Stimulated activated CD8-positive, alpha-beta memory T cell treated with anti-CD3 and anti-CD28 coated beads, Interleukin-2, amount 100 ng/mL, for 48 hours (primary cell): ENCODE results near the gene ZNF808.
"Not testable (repeated sequence)": the region's sequence is repeated elsewhere in the genome, so short reads cannot be mapped to it uniquely, and the experiment has no call there.

Experiments used
- DNase-seq, 2 donors: peaks; one replicate each; pipeline ENCODE4 v3.0.0-alpha.2; 2020; ENCODE audit warnings: low read depth in 2 of 2

Gene ZNF808

DNA sequence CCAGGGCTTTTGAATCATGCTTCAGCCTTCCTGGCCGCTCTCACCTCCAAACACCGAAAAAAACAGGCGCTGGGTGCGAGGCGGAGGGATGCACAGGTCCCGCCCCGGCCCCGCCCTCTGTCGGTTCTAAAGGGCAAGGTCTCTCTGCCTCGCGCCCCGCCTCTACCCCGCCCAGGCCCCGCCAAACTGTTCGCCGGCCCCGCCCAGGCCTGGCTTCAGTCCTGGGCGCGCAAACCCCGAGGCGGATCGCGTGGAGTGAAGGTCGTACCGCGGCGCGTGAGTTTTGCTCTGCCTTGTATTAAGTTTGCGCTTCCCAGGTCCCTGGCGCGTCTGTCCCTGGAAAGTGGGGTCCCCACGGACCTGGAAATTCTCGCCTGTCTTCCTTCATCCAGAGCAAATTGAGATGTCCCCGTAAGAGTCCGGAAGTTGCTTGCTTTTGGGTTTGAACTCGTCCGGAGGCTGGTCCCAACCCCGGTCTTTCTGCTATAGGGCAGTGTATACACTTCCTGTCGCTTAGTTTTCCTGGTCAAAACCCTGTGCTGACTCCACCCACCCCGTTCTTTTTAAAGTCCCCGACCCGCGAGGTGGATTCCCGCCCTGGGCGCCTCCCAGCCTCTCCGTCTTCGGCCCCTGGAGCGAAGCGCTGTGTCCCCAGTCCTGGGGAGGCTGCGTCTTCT is 8.4 kb downstream of the ZNF808 start:
- DNase-seq = peak; percentile 88 to 94

DNA sequence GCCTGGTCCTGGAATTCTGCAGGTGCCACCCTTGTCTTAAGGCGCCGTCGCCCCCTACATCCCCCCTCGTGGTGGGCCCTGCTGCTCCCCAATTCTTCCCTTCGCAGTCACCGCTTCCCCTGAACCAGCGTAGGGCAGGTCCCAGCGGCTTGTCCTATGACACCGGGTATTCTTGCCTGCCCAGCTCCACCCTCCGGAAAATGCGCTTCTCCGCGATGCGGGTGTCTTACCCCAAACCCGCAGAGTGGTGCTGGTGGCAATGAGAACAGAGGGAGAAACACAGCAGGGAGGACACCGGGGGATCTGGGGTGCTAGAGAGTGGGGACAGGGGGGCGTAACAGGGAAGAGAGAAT is 9.0 kb downstream of the ZNF808 start:
- no peak for DNase-seq

DNA sequence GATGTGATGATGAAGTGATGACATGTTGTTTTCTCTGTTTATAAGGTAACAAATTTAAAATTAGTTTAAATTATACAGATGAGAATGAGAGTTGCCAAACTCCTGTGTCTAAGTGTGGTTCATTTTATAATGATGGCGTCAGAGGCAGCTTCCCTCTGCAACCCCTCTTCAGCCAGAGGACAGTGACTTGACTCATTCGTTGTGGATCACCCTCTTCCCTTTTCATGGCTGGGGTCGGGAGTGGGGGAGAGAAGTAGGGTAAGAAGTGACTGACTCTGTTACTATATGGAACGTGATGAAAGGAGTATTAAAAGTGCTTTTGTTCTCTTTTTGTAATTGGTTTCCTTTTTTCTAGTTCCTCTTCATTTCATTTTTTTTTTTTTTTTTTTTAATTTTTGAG is 11.3 kb downstream of the ZNF808 start:
- DNase-seq = not testable (repeated sequence)

DNA sequence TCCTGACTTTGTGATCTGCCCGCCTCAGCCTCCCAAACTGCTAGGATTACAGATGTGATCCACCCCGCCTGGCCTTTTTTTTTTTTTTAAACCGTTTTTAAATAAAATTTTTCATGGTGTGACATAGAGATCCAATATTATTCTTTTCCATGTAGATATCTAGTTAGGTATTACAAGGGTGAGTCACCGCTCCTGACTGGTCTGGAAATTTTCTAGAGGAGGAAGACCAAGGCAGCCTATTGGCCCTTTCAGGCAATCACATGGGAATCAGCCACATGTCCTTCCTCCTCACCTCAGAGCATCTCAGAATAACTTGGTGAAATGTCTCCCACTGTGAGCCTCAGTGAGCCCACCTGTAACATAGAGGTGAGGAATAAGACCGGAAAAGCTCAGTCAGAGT is 13.7 kb downstream of the ZNF808 start:
- DNase-seq = not testable (repeated sequence)

DNA sequence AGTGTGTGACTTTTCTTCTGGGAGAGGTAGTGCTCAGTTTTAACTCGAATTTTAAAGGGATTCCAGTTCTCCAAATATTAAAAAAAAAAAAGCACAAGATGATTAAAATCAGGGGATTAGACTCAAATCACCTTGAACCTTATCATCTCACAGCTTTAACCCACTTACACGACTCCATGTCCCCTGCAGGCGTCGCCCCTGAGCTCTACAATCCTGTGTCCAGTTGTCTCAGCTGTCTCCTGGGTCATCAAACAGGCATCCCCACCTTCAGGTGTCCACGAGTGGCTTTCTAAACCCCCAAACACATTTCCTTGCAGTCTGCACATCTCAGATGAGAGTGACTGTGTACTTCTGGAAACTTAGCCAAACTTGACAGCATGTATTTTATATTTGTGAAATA is 14.1 kb downstream of the ZNF808 start:
- no peak for DNase-seq

DNA sequence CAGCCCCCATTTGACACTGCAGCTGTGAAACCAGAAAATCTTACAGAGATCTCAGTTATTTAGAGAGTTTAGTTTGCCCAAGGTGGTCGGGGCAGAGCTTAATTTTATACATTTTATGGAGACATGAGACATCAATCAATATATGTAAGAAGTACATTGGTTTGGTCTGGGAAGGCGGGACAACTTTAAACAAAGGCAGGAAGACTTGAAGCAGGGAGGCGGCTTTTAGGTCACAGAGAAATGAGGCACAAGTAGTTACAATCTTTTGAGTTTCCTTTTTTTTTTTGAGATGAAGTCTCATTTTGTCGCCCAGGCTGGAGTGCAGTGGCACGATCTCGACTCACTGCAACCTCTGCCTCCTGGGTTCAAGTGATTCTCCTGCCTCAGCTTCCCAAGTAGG is 15.1 kb downstream of the ZNF808 start:
- DNase-seq = not testable (repeated sequence)

DNA sequence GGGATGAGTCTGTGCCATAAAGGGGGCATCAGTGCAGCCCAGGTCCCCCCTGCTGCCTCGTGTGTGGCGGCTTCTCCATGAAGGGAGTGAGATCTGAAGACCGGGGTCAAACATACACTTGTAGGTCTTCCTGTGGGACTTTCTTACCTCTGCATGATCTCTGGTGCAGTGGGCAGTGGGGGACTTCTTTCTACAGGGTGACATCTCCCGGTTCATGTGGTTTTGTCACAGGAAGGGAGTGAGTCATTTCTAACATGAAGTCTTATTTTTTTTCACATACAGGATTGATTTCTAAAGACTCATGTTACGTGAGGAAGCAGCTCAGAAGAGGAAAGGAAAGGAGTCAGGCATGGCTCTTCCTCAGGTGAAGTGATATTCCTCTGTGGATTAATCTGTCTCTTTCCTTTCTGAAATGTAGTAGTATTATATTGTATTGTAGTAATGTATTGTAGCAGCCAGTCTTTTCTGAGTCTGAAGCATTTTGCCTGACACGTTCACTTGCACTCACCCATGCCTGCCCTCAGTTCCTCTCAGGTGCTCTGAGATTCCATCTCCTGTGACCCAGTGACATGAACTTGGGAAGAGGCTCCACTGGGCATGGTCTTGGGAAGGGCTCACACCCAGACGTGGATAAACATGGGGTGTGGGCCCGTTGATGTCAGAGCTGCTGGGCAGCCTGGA is 15.7 kb downstream of the ZNF808 start:
- no peak for DNase-seq

DNA sequence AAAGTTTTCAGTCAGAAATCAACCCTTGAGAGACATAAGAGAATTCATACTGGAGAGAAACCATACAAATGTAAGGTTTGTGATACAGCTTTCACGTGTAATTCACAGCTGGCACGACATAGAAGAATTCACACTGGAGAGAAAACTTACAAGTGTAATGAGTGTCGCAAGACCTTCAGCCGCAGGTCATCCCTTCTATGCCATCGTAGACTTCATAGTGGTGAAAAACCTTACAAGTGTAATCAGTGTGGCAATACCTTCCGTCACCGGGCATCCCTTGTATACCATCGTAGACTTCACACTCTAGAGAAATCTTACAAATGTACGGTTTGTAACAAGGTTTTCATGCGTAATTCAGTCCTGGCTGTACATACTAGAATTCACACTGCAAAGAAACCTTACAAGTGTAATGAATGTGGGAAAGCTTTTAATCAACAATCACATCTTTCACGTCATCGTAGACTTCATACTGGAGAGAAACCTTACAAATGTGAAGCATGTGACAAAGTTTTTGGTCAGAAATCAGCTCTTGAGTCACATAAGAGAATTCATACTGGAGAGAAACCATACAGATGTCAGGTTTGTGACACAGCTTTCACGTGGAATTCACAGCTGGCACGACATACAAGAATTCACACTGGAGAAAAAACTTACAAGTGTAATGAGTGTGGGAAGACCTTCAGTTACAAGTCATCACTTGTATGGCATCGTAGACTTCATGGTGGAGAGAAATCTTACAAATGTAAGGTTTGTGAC is 26.9 kb downstream of the ZNF808 start:
- no peak for DNase-seq

DNA sequence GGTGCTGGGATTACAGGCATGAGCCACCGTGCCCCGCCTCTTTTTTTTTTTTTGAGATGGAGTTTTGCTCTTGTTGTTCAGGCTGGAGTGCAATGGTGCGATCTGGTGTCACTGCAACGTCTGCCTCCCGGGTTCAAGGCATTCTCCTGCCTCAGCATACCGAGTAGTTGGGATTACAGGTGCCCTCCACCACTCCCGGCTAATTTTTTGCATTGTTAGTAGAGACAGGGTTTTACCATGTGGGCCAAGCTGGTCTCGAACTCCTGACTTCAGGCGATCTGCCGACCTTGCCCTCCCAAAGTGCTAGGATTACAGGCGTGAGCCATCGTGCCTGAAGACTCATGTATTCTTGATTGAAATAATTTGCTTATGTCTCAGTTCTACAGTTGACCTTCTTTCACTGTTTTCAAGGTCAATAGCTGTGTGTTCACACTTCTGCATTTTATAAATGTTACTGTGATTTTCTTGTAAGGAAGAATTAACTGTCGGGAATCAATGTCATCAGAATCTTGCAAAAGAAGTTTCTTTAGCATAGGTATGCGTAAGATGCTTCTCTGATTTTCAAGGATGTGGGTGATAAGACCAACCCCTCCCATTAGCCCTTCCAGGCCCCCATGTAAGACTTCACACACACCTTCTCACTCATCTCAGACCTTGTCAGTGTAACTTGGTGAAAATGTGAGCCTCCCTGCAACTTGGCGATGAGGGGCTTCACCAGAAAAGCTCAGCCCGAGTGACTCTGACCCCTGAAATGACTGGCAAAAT is 29.9 kb downstream of the ZNF808 start:
- DNase-seq = no peak

DNA sequence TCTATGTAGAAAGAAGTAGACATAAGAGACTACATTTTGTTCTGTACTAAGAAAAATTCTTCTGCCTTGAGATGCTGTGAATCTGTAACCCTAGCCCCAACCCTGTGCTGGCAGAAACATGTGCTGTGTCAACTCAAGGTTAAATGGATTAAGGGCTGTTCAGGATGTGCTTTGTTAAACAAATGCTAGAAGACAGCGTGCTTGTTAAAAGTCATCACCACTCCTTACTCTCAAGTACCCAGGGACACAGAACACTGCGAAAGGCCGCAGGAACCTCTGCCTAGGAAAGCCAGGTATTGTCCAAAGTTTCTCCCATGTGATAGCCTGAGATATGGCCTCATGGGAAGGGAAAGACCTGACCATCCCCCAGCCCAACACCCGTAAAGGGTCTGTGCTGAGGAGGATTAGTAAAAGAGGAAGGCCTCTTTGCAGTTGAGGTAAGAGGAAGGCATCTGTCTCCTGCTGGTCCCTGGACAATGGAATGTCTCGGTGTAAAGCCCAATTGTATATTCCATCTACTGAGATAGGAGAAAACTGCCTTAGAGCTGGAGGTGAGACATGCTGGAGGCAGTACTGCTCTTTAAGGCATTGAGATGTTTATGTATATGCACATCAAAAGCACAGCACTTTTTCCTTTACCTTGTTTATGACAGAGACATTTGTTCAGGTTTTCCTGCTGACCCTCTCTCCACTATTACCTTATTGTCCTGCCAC is 31.4 kb downstream of the ZNF808 start:
- not testable (repeated sequence) for DNase-seq

DNA sequence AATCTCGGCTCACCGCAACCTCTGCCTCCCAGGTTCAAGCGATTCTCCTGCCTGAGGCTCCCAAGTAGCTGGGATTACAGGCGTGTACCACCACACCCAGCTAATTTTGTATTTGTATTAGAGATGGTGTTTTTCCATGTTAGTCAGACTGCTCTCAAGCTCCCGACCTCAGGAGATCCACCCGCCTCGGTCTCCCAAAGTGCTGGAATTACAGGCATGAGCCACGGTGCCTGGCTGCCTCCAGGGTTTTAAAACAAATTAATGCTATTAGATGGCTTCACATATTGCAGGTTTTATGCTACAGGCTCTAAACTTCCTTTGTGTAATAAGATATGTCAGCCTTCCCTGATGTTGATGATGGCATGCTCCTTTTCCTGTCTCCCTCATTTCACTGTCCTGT is 34.1 kb downstream of the ZNF808 start:
- not testable (repeated sequence) for DNase-seq

DNA sequence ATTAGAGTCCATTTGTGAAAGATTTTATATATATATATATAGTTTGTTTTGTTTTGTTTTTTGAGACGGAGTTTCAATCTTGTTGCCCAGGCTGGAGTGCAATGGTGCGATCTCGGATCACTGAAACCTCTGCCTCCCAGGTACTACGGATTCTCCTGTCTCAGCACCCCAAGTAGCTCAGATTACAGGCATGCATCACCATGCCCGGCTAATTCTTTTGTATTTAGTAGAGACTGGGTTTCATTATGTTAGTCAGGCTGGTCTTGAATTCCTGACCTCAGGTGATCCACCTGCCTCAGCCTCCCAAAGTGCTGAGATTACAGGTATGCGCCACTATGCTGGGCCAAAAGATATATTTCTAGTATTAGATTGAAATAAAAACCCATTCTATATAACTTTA is 38.7 kb downstream of the ZNF808 start:
- DNase-seq = no peak

DNA sequence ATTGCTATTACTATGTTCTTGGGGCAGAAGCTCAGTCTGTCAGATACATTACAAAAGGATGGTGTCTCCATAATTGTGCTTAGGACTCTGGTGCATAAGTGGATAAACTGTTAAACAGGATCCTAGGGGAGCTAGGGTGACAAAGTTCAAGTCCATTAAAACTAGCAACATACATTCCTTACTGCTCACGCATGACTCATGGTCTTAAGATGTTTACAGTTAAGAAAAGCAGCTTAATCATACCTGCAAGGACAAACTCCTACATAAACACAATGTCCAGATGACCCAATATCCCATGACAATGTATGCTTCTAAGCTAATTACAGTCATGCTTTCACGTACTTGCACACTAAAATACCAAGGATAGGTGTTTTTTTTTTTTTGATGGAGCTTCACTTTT is 39.1 kb downstream of the ZNF808 start:
- no peak for DNase-seq

DNA sequence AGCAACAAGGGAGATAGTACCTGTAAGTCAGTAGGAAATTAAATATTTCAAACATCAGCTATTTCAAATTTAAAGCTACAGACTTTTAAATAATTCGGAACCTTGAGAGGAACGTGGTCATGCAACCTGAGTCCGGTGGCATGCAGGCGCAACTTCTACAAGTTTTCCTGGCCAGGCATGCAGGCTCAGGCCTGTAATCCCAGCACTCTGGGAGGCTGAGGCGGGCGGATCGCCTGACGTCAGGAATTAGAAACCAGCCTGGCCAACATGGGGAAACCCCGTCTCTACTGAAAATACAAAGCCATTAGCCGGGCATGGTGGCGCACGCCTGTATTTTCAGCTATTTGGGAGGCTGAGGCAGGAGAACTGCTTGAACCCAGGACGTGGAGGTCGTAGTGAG is 40.5 kb downstream of the ZNF808 start:
- no peak for DNase-seq

DNA sequence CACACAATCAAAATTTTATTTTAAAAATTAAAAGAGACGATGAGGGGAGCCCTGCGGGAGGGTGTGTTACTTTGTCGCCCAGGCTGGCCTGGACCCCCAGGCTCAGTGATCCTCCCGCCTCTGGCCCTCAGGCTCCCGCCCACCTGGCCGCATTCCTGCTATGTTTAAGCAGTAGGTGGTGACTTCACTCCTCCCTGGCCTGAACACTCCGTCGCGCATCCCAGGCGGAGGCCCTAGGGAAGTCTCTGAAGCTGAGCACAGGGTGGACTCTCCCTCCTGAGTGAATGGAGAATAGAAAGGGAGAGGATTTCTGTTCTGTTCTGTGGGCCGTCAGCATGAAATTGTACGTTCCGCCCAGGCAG is 42.2 kb downstream of the ZNF808 start:
- not testable (repeated sequence) for DNase-seq

DNA sequence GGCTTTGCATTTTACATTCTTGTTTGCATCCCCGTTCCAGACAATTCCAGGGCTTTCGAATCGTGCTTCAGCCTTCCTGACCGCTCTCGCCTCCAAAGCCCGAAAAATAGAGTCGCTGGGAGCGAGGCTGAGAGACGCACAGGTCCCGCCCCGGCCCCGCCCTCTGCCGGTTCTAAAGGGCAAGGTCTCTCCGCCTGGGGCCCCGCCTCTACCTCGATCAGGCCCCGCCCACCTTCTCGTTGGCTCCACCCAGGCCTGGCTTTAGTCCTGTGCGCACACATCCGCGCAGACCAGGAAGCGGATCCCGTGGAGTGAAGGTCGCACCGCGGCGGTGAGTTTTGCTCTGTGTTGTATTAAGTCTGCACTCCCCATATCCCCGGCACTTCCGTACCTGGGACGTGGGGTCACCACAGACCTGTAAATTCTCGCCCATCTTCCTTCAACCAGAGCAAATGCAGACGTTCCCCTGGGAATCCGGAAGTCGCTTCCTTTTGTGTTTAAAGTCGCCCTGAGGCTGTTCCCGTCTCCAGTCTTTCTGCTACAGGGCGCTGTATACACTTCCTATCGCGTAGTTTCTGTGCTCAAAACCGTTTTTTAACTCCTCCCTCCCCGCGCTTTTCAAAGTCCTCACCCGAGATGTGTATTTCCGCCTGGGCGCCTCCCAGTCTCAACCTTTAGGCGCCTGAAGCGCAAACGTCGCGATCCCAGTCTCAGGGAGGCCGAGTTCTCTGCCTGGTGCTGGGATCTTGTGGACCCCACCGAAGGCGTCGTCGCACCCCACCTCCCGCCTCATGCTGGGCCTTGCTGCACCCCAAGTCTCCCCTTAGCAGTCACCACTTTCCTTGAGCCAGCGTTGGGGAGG is 42.8 kb downstream of the ZNF808 start, which contains the start of gene ZNF701:
Gene ZNF701 (plus strand): TSS at position 288 of the 862 bp plus-strand sequence. CDS start 3,861 bp downstream, outside the sequence.
- DNase-seq = peak; percentile 83 to 89

DNA sequence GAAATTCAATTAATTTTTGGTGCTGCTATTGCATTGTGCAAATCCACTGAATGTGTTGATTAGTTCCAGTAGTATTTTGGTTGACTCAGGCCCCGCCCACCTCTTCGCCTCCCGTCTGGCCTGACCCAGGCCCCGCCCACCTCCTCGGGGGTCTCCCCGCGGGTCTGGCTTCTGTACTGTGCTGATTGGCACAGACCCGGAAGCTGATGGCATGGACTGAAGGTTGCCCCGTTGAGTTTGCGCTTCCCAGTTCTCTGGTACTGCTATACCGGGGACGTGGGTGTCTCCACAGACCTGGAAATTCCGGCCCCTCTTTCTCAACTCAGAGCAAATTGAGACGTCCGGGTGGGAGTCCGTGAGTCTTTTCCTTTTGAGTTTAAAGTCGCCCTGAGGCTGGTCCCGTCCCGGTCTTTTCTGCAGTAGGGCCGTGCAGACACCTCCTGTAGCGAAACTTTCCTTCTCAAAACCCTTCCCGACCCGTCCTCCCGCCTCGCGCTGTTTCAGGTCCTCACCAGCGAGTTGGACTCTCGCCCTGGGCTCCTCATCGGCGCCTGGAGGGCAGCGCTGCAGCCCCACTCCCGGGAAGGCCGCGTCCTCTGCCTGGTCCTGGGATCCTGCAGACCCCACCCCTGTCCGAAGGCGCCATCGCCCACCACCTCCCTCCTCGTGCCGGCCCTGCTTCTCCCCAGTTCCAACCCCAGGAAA is 57.4 kb downstream of the ZNF808 start:
- no peak for DNase-seq

DNA sequence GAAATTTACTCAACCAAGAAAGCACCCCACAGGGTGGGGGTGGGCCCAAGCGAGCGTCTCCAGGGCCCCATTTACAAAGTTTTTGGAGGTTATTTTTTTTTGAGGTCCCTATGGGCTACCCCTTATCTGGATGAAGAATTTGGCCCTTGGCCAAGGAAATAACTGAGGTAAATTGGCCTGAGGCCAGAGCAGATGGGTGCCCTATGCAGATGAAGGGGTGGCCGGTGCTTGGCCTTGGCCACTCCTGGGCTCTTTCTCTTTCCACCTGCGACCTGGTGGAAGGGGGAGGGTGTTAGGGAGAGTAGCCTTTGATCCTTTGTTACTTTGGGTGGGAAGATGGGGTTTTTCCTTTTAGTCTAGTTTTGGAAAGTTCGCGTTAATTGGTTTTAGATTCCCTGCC is 58.1 kb downstream of the ZNF808 start:
- no peak for DNase-seq

DNA sequence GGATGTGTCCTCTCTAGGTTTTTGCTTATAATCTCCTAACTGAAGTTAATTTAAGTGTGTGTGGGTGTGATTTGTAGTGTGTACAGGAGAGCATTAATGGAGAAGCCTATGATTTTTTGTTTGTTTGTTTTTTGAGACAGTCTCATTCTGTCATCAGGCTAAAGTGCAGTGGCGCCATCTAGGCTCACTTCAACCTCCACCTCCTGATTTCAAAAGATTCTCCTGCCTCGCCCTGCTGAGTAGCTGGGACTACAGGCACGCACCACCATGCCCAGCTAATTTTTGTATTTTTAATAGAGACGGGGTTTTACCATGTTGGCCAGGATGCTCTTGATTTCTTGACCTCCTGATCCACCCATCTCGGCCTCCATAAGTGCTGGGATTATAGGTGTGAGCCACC is 63.3 kb downstream of the ZNF808 start:
- no peak for DNase-seq

DNA sequence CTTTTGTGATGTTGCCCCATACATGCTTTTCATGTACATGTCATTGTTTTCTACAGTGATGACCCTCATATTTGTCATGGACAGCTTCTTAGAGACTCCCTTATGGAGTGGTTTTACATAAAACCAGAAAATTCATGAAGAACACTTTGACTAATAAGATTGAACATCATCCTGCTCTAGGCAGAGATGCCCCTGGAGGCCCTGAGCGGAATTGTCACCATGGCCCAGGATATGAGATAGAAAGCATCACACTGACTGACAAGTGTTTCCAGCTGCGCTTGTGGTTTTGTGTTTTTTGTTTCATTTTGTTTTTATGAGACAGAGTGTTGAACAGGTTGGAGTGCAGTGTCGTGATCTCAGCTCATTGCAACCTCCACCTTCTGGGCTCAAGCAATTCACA is 64.8 kb downstream of the ZNF808 start:
- no peak for DNase-seq
